Body of pancreas (tissue), 4 donors: ENCODE data around the gene IPO5.

Experiments used
- POLR2A ChIP-seq, 3 donors: fragments of 450-650 bp; IDR thresholded peaks; one replicate each; pipeline ENCODE4 v1.6.1; 2016; ENCODE audit warnings: antibody characterized with exemption in 3 of 3, mild to moderate bottlenecking in 2 of 3
- TF ChIP-seq, protein P1 (sequence below), 7 experiments: fragments of 450-650 bp in 4 of 7; fragments of 200-600 bp in 3 of 7; sonication (generic) in 3 of 7; IDR thresholded peaks; one replicate each; pipeline ENCODE4 v1.5.1; 2016 to 2019; ENCODE audit warnings: antibody characterized with exemption in 7 of 7

DNA sequence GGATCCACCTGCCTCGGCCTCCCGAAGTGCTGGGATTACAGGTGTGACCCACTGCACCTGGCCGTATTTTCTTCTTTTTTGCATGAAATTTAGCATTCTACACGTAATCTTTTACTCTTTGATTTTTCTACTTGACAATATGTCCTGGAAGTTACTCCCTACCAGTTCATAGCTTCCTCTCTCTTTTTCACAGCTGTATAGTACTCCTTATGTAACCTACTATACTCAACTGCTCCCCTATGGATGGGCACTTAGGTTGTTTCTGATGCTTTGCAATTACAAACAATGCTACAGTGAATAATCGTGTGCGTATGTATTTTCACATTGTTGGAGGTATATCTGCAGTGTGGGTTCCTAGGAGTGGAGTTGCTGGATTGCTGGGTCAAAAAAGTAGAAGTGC, 98.9 kb downstream of the IPO5 start:
- TF ChIP-seq, protein P1, sequence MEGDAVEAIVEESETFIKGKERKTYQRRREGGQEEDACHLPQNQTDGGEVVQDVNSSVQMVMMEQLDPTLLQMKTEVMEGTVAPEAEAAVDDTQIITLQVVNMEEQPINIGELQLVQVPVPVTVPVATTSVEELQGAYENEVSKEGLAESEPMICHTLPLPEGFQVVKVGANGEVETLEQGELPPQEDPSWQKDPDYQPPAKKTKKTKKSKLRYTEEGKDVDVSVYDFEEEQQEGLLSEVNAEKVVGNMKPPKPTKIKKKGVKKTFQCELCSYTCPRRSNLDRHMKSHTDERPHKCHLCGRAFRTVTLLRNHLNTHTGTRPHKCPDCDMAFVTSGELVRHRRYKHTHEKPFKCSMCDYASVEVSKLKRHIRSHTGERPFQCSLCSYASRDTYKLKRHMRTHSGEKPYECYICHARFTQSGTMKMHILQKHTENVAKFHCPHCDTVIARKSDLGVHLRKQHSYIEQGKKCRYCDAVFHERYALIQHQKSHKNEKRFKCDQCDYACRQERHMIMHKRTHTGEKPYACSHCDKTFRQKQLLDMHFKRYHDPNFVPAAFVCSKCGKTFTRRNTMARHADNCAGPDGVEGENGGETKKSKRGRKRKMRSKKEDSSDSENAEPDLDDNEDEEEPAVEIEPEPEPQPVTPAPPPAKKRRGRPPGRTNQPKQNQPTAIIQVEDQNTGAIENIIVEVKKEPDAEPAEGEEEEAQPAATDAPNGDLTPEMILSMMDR (IDR thresholded peaks at IDR 0.05): no peak
- no peak for TF ChIP-seq POLR2A (IDR thresholded peaks at IDR 0.05)
